A549 (cell line): ENCODE results near the gene MAML3. TPM values are rescaled to one million over a fixed set of nuclear protein-coding genes. Genes with fewer than 3 reads are reported as not detected.

Experiments
- ATAC-seq, 2 experiments: fragments of 200-7000 bp in 1 of 2; fragments of >200 bp in 1 of 2; cut with Nextera tagmentation in 1 of 2; cut with Tn5 transposase in 1 of 2; 3 replicates each; pipeline versions ENCODE4 v1.8.0 to v1.9.1; 2018 to 2020; ENCODE audit warnings: mild to moderate bottlenecking in 1 of 2, moderate library complexity in 1 of 2
- CTCF ChIA-PET: fragments of 300-600 bp; sonication (Branson Sonifier 250); formaldehyde crosslinking; extraction: SDS; loops from one replicate; lab custom pipeline; 2021; ENCODE audit warnings: antibody characterized with exemption, inconsistent platforms; lab: Yijun Ruan, JAX
- POLR2A ChIA-PET: fragments of 350-600 bp; formaldehyde crosslinking; extraction: SDS; loops from one replicate; lab custom pipeline; 2021; ENCODE audit warnings: antibody characterized with exemption, inconsistent platforms; lab: Yijun Ruan, JAX
- DNase-seq, 2 experiments: peaks; one replicate each; pipeline versions ENCODE4 v3.0.0 to v3.0.0-alpha.2; 2011 to 2016; ENCODE audit warnings: low read depth in 1 of 2, low spot score in 1 of 2
- FAIRE-seq: peaks from 2 replicates; lab custom pipeline; 2011; peaks lifted over from hg19 to GRCh38; lab: Jason Lieb, UNC
- H3K27ac ChIP-seq, 2 experiments: fragments of >200 bp; sonication (Bioruptor Twin); formaldehyde crosslinking; 3 replicates each; pipeline ENCODE4 v1.5.1; 2016 to 2017
- H3K4me1 ChIP-seq: fragments of >200 bp; sonication (Bioruptor Twin); formaldehyde crosslinking; 3 replicates; pipeline ENCODE4 v1.6.1; 2016
- H3K4me2 ChIP-seq: fragments of >200 bp; sonication (Bioruptor Twin); formaldehyde crosslinking; 3 replicates; pipeline ENCODE4 v1.6.1; 2016
- H3K4me3 ChIP-seq: fragments of >200 bp; sonication (Bioruptor Twin); formaldehyde crosslinking; 3 replicates; pipeline ENCODE4 v1.5.1; 2016
- H3K9me3 ChIP-seq: fragments of >200 bp; sonication (Bioruptor Twin); formaldehyde crosslinking; 3 replicates; pipeline ENCODE4 v1.6.1; 2016
- ATOH8 ChIP-seq: fragments of 250-450 bp; sonication (Bioruptor Pico); IDR thresholded peaks from 2 replicates; pipeline ENCODE4 v1.5.0; 2020; ENCODE audit warnings: low read depth, mild to moderate bottlenecking, moderate library complexity
- BCL3 ChIP-seq: fragments of >200 bp; sonication (Bioruptor Twin); formaldehyde crosslinking; IDR thresholded peaks from 3 replicates; pipeline ENCODE4 v1.6.1; 2016
- CEBPB ChIP-seq, 2 experiments: fragments of >200 bp in 1 of 2; sonication (Bioruptor Twin) in 1 of 2; formaldehyde crosslinking in 1 of 2; IDR thresholded peaks; 2 replicates each; pipeline ENCODE4 v1.6.1; 2012 to 2016
- E2F6 ChIP-seq: IDR thresholded peaks from 2 replicates; pipeline ENCODE4 v1.6.1; 2012; ENCODE audit warnings: low read depth, borderline replicate concordance
- ELK1 ChIP-seq: fragments of 150-350 bp; IDR thresholded peaks from 2 replicates; pipeline ENCODE4 v1.6.1; 2014; ENCODE audit warnings: low read depth, mild to moderate bottlenecking, low read length
- FOSB ChIP-seq: fragments of 250-450 bp; sonication (Bioruptor Pico); IDR thresholded peaks from 2 replicates; pipeline ENCODE4 v1.5.0; 2020; ENCODE audit warnings: mild to moderate bottlenecking, moderate library complexity
- FOSL2 ChIP-seq, 2 experiments: fragments of 450-650 bp in 1 of 2; fragments of >200 bp in 1 of 2; sonication (Bioruptor Twin) in 1 of 2; formaldehyde crosslinking; IDR thresholded peaks; 2 replicates each; pipeline versions ENCODE4 v1.5.0 to v1.6.1; 2016 to 2020; ENCODE audit warnings: mild to moderate bottlenecking in 1 of 2, moderate library complexity in 1 of 2
- HEYL ChIP-seq: fragments of 250-450 bp; sonication (Bioruptor Pico); IDR thresholded peaks from 2 replicates; pipeline ENCODE4 v1.8.0; 2021; ENCODE audit warnings: mild to moderate bottlenecking, moderate library complexity
- JUNB ChIP-seq: fragments of >200 bp; sonication (Bioruptor Twin); formaldehyde crosslinking; IDR thresholded peaks from 2 replicates; pipeline ENCODE4 v1.6.1; 2016
- KDM5A ChIP-seq: fragments of 200-600 bp; sonication (generic); IDR thresholded peaks from 2 replicates; pipeline ENCODE4 v1.6.1; 2016; ENCODE audit warnings: antibody characterized with exemption, mild to moderate bottlenecking
- NR3C1 ChIP-seq: fragments of >200 bp; sonication (Bioruptor Twin); formaldehyde crosslinking; IDR thresholded peaks from 3 replicates; pipeline ENCODE4 v1.6.1; 2017
- PHF8 ChIP-seq: fragments of 200-600 bp; sonication (generic); IDR thresholded peaks from 2 replicates; pipeline ENCODE4 v1.6.1; 2016; ENCODE audit warnings: low read depth, mild to moderate bottlenecking, antibody characterized with exemption, moderate library complexity, borderline replicate concordance
- POLR2AphosphoS2 ChIP-seq: conservative IDR thresholded peaks from 2 replicates; pipeline ENCODE4 v1.6.1; 2012; ENCODE audit warnings: low read length, improper control_type of control experiment, inconsistent platforms
- RAD21 ChIP-seq, 2 experiments: fragments of >200 bp in 1 of 2; sonication (Bioruptor Twin) in 1 of 2; formaldehyde crosslinking in 1 of 2; IDR thresholded peaks in 1 of 2; conservative IDR thresholded peaks in 1 of 2; 2 replicates in 1 of 2; 3 replicates in 1 of 2; pipeline ENCODE4 v1.6.1; 2012 to 2018; ENCODE audit warnings: inconsistent platforms in 1 of 2
- RARB ChIP-seq: fragments of 250-450 bp; sonication (Bioruptor Pico); IDR thresholded peaks from 2 replicates; pipeline ENCODE4 v1.8.0; 2021; ENCODE audit warnings: mild to moderate bottlenecking, moderate library complexity
- RNF2 ChIP-seq: fragments of 200-600 bp; sonication (generic); IDR thresholded peaks from 2 replicates; pipeline ENCODE4 v1.6.1; 2016; ENCODE audit warnings: low read depth, mild to moderate bottlenecking, antibody characterized with exemption, moderate library complexity, borderline replicate concordance
- USF2 ChIP-seq: fragments of 450-650 bp; IDR thresholded peaks from 2 replicates; pipeline ENCODE4 v1.6.1; 2014; ENCODE audit warnings: antibody characterized with exemption
- ZC3H11A ChIP-seq: fragments of 450-650 bp; IDR thresholded peaks from 2 replicates; pipeline ENCODE4 v1.6.1; 2014; ENCODE audit warnings: antibody characterized with exemption, mild to moderate bottlenecking
- ZNF302 ChIP-seq: fragments of 250-450 bp; sonication (Bioruptor Pico); IDR thresholded peaks from 2 replicates; pipeline ENCODE4 v1.9.0; 2021; ENCODE audit warnings: inconsistent platforms, mild to moderate bottlenecking, moderate library complexity
- WGBS: methylation state at CpG from one replicate; pipeline ENCODE4 v1.1.6; 2017; ENCODE audit errors: missing lambda C conversion rate; 5-methylcytosine and 5-hydroxymethylcytosine counted together
- polyA plus RNA-seq, 4 experiments: library from polyadenylated mRNA; depleted of rRNA in 3 of 4; stranded (reverse); fragments of >200 nt; fragmentation: RNase III in 1 of 4; extraction: RNeasy Plus Mini Kit Qiagen cat#74134 plus additional on column Dnase treatment in 1 of 4; gene quantifications; 2 replicates in 3 of 4; 3 replicates in 1 of 4; pipeline ENCODE4 v1.2.3, GENCODE V29; 2011 to 2017

Gene MAML3
- polyA plus RNA-seq, 2 of the 4 experiments (the other 2 are of a cell fraction) = 9.0 to 22.2 TPM

- 57% methylated on average over 3 of the region's 3 CpGs for WGBS
- H3K27ac ChIP-seq = peak overlapping the region; percentile 97 to 99
- 0 out of 2 replicates have a peak, but pooled peaks have one; percentile 4 for TF ChIP-seq ATOH8 (CRISPR knock-in tag)
- no peak for TF ChIP-seq FOSL2 (IDR thresholded peaks at IDR 0.05)
- TF ChIP-seq FOSL2 (CRISPR knock-in tag; IDR thresholded peaks at IDR 0.05) = peak; percentile 33; the same call in 1 of the 2 replicates
- no peak for TF ChIP-seq USF2
- H3K4me3 ChIP-seq = no peak overlapping the region
- peak overlapping the region; percentile 52 for H3K4me2 ChIP-seq
- H3K9me3 ChIP-seq = no peaks in the 10 kb centered on the region
- FAIRE-seq (no peak), DNase-seq (peak in 1 of 2 experiments; percentile 60), ATAC-seq (peak in 1 of 2 experiments; percentile 10; a peak in 2 of 6 replicates)
- POLR2A ChIA-PET = interaction anchor here (2.0 kb wide), 1 partner anchor 48 kb away, joined by 6 read pairs; no protein-coding TSS in a partner anchor
- CTCF ChIA-PET = no interaction called here
- H3K4me1 ChIP-seq = peaks cover 94% of the 10 kb centered on the region
Measured at GRCh38 chr4:140102421-140102820, 51.6 kb downstream of the MAML3 start.

GRCh38 chr4:140100771-140101170 lies 53.2 kb downstream of the MAML3 start:
- TF ChIP-seq RARB = no peak
- no peak for TF ChIP-seq USF2
- no peak for TF ChIP-seq HEYL
- no peak for TF ChIP-seq POLR2AphosphoS2
- TF ChIP-seq PHF8 = no peak
- TF ChIP-seq CEBPB (IDR thresholded peaks at IDR 0.05) = no peak
- no peak for TF ChIP-seq ATOH8 (CRISPR knock-in tag)
- no peak for TF ChIP-seq FOSB
- no peak for TF ChIP-seq BCL3
- TF ChIP-seq KDM5A = no peak
- no peak for TF ChIP-seq RAD21 (conservative IDR thresholded peaks at IDR 0.05 in 1 of 2, IDR thresholded peaks at IDR 0.05 in 1 of 2)
- TF ChIP-seq ZNF302 (CRISPR knock-in tag) = no peak
- no peak for TF ChIP-seq JUNB
- TF ChIP-seq E2F6 = no peak
- TF ChIP-seq ZC3H11A = no peak
- TF ChIP-seq RNF2 = no peak
- no peak for TF ChIP-seq NR3C1
- no peak for TF ChIP-seq ELK1
- 93% methylated on average over 3 of the region's 3 CpGs for whole genome bisulfite sequencing
- ChIA-PET POLR2A (no interaction called here), CTCF (no interaction called here)
- Histone ChIP-seq H3K27ac (peak overlapping the region; percentile 97 to 99), H3K4me1 (peaks cover 93% of the 10 kb centered on the region), H3K4me3 (no peak overlapping the region), H3K9me3 (no peaks in the 10 kb centered on the region), H3K4me2 (no peak overlapping the region)
- FAIRE-seq (no peak), ATAC-seq (no peak), DNase-seq (no peak)
